Calu3 (cell line): Measurements from ENCODE around the gene SLC4A8. TPM values are rescaled to one million over a fixed set of nuclear protein-coding genes. Genes with fewer than 3 reads are reported as not detected.

Experiments used
- BruUV-seq: library from RNA; stranded (reverse); fragments of 400-500 nt; replicated peaks from 2 replicates; lab custom pipeline; 2021; lab: Mats Ljungman, UMichigan
- CTCF ChIA-PET: fragments of 300-600 bp; sonication (Branson Sonifier 250); formaldehyde crosslinking; loops from one replicate; lab custom pipeline; 2022; ENCODE audit warnings: antibody characterized with exemption; lab: Charles Lee
- DNase-seq: peaks from one replicate; pipeline ENCODE4 v3.0.0; 2022
- H3K27ac Mint-ChIP-seq: one replicate; pipeline ENCODE4 v1.8.0; 2022; ENCODE audit warnings: mixed read lengths; ENCODE audit not compliant: unreplicated experiment
- H3K27me3 Mint-ChIP-seq: one replicate; pipeline ENCODE4 v1.8.0; 2022; ENCODE audit warnings: mixed read lengths; ENCODE audit not compliant: unreplicated experiment
- H3K36me3 Mint-ChIP-seq: one replicate; pipeline ENCODE4 v1.8.0; 2022; ENCODE audit warnings: mild to moderate bottlenecking, moderate library complexity, mixed read lengths; ENCODE audit not compliant: insufficient read depth, unreplicated experiment
- H3K4me1 Mint-ChIP-seq: one replicate; pipeline ENCODE4 v1.8.0; 2022; ENCODE audit warnings: mild to moderate bottlenecking, low read depth, mixed read lengths; ENCODE audit not compliant: unreplicated experiment
- H3K4me3 Mint-ChIP-seq: one replicate; pipeline ENCODE4 v1.8.0; 2022; ENCODE audit warnings: mild to moderate bottlenecking, low read depth, moderate library complexity, mixed read lengths; ENCODE audit not compliant: unreplicated experiment
- H3K9me3 Mint-ChIP-seq: one replicate; pipeline ENCODE4 v1.8.0; 2022; ENCODE audit warnings: low read depth, mixed read lengths; ENCODE audit not compliant: unreplicated experiment
- intact Hi-C: fragments of 100-400 bp; cut with micrococcal nuclease; formaldehyde crosslinking; loops from one replicate; pipeline ENCODE4 v1.10.0; 2022; ENCODE audit not compliant: unreplicated experiment
- total RNA-seq: library from RNA; stranded (reverse); gene quantifications from 2 replicates; pipeline ENCODE4 v1.2.3, GENCODE V29; 2022
- TF ChIP-seq, protein P1 (sequence below): fragments of 200-600 bp; IDR thresholded peaks from one replicate; pipeline ENCODE4 v1.8.0; 2022; ENCODE audit warnings: antibody characterized with exemption; ENCODE audit not compliant: unreplicated experiment

SLC4A8 gene
- total RNA-seq, 1 experiment from 2014 or later = 1.1 TPM

DNA sequence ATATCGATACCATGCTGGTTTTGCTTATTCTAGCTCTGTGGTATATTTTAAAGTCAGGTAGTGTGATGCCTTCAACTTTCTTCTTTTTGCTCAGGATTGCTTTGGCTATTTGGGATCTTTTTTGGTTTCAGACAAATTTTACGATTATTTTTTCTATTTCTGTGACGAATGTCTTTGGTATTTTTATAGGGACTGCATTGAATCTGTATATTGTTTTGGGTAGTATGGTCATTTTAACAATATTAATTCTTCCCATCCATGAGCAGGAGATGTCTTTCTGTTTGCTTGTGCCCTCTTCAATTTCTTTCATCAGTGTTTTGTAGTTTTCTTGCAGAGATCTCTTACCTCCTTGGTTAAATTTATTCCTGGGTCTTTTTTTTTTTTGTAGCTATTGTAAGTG, 10.8 kb upstream of the SLC4A8 start:
- no peaks in the 10 kb centered on the region for H3K27me3 Mint-ChIP-seq

DNA sequence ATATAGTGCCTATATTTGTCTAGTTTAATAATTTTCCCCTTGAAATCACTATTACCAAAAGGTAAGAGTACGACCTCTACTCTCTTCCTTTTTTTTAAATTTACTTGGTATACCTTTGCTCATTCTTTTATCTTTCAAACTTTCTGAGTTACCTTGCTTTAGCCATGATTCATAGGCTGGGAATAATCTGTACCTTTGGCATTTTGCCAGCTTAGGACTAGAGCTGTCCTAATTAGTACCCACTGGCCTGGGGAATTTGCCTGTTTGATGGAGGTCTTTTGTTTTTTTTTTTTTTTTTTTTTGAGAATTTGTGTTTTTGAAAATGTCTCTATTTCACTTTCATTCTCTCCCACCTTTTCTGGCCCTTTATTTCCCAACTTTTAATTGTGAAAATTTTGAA, 8.7 kb upstream of the SLC4A8 start:
- TF ChIP-seq, protein P1, sequence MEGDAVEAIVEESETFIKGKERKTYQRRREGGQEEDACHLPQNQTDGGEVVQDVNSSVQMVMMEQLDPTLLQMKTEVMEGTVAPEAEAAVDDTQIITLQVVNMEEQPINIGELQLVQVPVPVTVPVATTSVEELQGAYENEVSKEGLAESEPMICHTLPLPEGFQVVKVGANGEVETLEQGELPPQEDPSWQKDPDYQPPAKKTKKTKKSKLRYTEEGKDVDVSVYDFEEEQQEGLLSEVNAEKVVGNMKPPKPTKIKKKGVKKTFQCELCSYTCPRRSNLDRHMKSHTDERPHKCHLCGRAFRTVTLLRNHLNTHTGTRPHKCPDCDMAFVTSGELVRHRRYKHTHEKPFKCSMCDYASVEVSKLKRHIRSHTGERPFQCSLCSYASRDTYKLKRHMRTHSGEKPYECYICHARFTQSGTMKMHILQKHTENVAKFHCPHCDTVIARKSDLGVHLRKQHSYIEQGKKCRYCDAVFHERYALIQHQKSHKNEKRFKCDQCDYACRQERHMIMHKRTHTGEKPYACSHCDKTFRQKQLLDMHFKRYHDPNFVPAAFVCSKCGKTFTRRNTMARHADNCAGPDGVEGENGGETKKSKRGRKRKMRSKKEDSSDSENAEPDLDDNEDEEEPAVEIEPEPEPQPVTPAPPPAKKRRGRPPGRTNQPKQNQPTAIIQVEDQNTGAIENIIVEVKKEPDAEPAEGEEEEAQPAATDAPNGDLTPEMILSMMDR = no peak
- Mint-ChIP-seq H3K36me3 (no peaks in the 10 kb centered on the region), H3K4me1 (no peaks in the 10 kb centered on the region), H3K27ac (no peak overlapping the region), H3K27me3 (peaks cover 15% of the 10 kb centered on the region), H3K9me3 (no peaks in the 10 kb centered on the region), H3K4me3 (no peak overlapping the region)
- intact Hi-C loops = no loop called here
- no peak for DNase-seq
- no TSS peak for BruUV-seq
- CTCF ChIA-PET = interaction anchor here (0.6 kb wide), 1 partner anchor 810 kb away, joined by 3 read pairs; no protein-coding TSS in a partner anchor

More for the DNA sequence above, 10.8 kb upstream of the SLC4A8 start:
- H3K27ac Mint-ChIP-seq = no peak overlapping the region
- CTCF ChIA-PET = no interaction called here
- DNase-seq = no peak
- H3K4me1 Mint-ChIP-seq = no peaks in the 10 kb centered on the region
- TF ChIP-seq, protein P1 = no peak
- H3K36me3 Mint-ChIP-seq = no peaks in the 10 kb centered on the region
- BruUV-seq = no TSS peak
- no peaks in the 10 kb centered on the region for H3K9me3 Mint-ChIP-seq
- no peak overlapping the region for H3K4me3 Mint-ChIP-seq
- intact Hi-C loops = no loop called here

DNA sequence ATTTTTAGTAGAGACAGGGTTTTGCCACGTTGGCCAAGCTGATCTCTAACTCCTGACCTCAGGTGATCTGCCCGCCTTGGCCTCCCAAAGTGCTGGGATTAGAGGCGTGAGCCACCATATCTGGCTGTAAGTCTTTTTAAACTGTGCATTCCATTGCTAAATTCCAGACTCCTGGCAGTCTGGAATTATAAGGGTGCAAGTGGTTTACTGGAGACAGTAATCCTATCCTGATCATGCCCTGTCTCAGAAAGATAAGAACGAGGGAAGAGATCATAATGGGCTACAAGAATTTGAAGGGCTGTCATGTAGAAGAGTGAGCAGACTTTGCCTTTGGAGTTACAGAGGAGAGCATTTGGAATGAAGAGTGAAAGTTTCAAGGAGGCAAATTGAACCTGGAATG, 6.8 kb upstream of the SLC4A8 start:
- CTCF ChIA-PET = no interaction called here
- no peaks in the 10 kb centered on the region for H3K4me1 Mint-ChIP-seq
- H3K4me3 Mint-ChIP-seq = no peak overlapping the region
- no peaks in the 10 kb centered on the region for H3K9me3 Mint-ChIP-seq
- DNase-seq = no peak
- intact Hi-C loops = no loop called here
- H3K27me3 Mint-ChIP-seq = peaks cover 20% of the 10 kb centered on the region
- H3K27ac Mint-ChIP-seq = no peak overlapping the region
- TF ChIP-seq, protein P1 = no peak
- no TSS peak for BruUV-seq
- H3K36me3 Mint-ChIP-seq = no peaks in the 10 kb centered on the region

DNA sequence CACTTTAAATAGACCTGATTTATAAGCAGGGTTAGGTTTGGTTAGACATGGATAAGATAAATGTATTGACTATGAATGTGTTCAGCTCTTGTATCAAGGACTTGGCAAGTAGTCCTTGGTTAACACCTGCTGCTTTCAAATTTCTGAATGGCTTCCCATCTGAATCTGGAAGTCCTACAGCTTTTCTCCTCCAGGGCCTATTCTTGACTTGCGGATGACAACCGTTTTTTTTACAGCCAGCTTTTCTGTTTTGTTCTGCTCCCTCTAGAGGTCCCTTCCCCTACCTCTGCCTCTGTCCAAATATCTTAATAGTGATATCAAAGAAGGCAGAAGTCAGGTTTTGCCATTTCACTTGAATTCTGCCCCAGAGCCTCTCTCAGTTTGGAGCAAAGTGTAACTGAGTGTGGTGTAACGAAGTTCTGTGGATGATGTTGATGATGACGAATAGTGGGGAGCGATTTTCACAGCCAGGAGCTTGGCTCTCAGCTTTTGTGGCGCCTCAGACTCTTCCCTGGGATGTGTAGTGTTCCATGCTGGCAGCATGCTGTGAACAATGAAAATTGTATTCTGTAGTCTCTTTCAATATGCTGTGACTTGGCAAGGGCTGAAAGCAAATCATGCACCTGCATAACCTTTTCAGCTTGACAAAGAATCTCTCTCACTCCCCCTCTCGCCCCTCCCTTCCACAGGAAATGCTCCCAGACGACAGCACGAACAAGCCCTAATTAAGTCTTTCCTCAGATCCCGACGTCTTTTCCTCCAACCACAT, 5.0 kb upstream of the SLC4A8 start:
- TF ChIP-seq, protein P1 = no peak
- Mint-ChIP-seq H3K9me3 (no peaks in the 10 kb centered on the region), H3K4me3 (no peak overlapping the region), H3K4me1 (no peaks in the 10 kb centered on the region), H3K36me3 (no peaks in the 10 kb centered on the region), H3K27ac (no peak overlapping the region), H3K27me3 (peaks cover 32% of the 10 kb centered on the region)
- DNase-seq = no peak
- CTCF ChIA-PET = no interaction called here
- BruUV-seq = no TSS peak
- intact Hi-C loops = loop anchor here (2.0 to 10.0 kb wide), 3 partner anchors 255 to 455 kb away; no protein-coding TSS in a partner anchor
